CD4-positive, alpha-beta T cell treated with Interleukin-4 for 1 hour (primary cell): ENCODE results near the gene LAPTM5.
"Not testable (repeated sequence)": the region's sequence is repeated elsewhere in the genome, so short reads cannot be mapped to it uniquely, and the experiment has no call there.

Experiments
- DNase-seq, 2 donors: peaks; one replicate each; pipeline ENCODE4 v3.0.0-alpha.2; 2020 to 2022

Gene LAPTM5

DNA sequence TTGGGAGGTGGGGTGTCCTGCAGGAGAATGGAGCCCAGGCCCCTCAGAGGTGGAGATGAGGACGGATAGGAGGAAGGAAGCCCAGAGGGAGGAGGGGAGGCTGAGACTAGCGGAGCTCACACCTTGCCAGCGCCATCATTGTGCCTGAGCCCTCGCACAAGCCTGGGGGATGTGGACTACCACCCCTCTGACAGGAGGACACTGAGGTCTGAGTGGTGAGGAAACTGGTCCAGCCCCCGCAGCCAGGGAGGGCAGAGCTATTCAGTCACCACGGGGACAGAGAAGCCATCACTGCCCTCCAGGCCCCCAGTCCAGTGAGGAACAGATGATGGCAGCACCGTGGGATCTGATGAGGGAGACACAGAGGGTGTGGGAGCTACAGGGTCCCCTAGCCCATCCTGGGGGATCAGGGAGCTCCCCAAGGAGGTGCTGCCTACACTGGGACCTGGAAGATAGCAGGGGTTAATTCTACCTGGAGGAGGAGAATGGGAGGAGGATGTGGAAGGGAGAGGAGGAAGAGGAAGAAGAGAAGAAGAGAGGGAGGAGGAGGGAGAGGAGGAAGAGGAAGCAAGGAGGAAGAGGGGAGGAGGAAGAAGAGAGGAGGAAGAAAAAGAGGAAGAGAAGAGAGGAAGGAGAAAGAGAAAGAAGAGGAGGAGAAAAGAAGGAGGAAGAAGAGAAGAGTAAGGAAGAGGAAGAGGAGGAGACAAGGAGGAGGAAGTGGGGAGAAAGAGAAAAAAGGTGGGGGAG is 65.2 kb downstream of the LAPTM5 start:
- DNase-seq = no peak

DNA sequence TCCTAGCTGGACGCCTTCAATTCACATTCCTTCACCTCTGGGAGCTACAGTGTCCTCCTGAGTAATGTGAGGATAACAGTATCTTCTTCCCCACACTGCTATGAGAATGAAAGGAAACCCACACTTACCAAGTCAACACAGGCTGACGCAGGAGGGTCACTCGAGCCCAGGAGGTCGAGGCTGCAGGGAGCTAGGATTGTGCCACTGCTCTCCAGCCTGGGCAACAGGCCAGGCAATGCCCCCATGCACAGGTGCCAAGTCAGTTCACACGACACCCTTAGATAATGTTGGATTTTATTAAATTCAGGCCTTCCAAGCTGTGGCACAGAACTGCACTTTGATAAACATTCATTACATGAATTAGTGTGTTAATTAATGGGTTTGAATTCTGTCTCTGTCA is 66.1 kb downstream of the LAPTM5 start:
- no peak for DNase-seq

DNA sequence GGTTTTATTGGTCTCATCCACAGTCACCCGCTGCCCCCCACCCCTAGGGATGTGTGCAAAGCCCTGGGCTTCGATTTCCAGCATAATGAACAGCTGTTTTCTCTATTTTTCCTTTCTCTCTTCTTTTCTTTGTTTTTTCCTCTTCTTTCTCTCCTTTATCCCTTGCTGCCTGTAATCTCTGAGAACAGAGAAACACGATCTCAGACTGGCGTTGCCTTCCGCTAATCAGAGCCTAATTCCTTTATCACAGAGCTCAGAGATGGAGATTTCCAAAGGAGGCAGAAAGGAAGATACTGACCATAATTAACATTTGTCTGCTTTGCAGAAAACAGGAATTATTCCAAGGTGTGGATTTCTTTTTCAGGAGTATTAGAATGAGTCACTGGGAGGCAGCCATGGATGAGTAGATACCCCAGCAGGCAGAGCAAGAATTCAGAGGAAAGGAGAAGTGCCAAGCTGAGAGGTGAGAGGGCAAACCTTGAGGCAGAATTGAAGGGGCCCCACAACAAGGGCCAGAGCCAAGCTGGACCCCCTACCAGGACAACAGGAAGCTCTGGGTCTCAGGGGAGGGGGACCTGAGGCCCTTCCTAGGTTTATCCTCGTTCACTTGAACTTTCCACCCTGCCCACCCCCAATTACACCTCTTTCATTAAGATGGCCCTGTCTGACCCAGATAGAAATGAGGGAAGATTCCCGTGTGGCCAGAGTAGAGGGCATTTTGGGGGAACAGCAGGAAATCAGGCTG is 67.5 kb downstream of the LAPTM5 start:
- DNase-seq = no peak

DNA sequence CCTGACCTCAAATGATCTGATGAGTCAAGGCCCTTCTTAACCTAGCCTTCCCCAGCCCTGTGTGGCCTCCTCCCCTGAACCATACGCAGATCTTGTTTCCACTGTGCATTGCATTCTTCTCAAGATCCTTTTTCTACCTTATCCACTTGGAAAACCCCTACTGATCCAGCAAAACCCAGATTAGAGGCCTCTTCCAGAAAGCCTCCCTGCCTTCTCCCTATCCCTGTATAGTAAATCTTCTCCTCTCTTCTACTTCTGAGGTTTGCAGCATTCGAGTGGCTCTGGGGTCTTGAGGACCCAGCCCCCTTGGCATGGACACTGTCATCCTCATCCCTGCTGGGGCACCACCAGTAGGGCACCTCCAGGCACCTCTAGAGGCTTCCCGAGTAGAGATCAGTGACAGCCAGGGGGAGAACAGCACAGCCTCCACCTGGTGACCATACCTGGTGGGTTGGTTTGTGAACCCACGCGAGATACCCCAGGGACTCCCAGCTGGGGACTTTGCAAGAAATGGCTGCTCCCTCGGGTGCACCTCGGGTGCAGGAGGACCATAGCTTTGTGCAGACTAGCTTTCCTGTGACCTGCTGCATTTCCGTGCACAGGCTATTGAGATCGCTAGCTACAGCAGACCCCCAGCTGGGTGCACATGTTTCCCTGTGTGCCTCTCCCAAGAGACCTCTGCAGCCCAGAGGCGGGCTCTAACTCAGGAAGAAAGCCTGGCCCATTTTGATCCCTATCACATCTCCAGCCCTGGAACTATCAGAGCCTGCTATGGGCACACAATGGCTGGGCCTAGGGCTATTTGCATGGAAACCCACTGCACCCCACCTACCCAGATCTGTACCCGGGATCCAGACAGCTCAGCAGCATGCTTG is 68.4 kb downstream of the LAPTM5 start:
- DNase-seq = no peak

DNA sequence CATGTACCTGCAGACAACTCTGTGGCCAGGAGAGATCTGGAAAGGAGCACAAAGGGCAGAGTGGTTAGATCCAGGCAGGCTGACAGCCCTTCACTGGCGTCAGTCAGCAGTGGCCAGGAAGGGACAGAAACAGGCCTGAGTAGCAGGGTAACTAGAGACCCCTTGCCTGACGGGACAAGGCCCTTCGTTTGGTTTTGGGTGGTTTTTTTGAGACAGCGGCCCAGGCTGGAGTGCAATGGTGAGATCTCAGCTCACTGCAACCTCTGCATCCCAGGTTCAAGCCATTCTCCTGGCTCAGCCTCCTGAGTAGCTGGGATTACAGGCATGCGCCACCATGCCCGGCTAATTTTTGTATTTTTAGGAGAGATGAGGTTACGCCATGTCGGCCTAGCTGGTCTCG is 69.1 kb downstream of the LAPTM5 start:
- DNase-seq = not testable (repeated sequence)

DNA sequence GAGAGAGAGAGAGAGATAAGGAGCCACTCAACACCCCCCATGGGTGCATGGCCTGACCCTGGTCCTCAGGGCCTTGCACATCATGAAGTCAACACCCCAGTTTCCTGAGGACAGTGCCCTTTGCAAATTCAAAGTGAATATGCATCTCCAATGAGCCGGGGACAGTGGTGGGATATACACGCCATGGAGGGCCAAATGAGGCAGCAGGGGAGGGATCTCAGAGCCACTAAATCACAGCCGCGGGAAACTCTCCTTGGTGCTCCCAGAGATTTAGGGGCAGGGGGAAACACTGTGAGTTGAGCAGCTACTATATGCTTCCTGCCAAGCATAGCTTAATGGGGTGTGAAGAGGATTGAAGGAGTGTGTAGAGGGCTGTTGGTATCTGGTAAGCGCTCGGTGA is 69.7 kb downstream of the LAPTM5 start:
- no peak for DNase-seq

DNA sequence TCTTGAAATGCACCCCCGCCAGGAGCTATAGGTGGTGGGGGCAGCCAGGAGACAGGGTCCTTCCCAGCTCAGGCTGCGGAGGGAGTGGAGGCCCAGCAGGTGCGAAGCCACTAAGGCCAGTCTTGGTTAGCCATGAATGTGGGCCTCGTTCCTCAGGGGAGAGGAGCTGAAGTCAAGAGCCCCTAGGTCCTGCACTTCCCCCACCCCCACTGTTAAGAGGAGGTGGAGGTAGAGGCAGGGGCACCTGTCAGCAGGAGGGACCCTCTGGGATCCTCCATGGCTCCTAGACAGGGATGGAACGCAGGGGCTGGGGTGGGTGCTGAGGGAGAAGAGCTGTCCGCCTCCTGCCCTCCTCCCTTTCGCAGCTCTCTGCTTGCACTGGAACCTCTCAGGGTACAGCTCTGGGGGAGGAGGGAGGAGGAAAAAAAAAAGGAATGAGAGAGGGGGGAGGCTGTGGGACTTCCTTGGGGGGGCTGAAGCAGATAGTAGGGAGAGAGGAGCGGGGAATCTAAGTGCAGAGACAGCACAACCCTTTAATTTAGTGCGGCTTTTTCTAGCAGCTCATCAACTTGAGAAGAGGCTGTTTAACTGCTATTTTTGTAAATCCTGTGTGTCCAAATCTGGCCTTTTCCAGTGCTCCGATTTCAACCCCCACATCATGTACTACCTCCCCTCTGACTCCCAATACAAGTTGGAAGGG is 71.2 kb downstream of the LAPTM5 start:
- DNase-seq = no peak

DNA sequence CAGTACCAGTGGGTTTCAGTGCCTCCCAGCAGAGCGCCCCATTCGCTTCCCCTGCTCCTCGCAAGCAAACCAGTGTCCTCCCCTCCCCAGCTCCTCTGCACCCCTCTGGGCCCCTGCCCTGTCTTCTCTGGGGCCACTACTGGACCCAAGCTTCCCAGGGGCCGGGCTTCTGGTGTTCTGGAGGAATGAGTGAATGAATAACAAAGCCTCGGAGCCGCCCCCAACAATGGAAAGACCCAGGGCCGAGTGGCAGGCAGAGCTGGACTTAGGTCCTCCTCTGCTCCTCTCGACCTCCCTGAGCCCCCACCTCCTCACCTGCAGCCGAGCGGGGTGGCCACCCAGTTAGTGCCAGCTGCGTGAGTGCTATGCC is 71.8 kb downstream of the LAPTM5 start:
- no peak for DNase-seq

DNA sequence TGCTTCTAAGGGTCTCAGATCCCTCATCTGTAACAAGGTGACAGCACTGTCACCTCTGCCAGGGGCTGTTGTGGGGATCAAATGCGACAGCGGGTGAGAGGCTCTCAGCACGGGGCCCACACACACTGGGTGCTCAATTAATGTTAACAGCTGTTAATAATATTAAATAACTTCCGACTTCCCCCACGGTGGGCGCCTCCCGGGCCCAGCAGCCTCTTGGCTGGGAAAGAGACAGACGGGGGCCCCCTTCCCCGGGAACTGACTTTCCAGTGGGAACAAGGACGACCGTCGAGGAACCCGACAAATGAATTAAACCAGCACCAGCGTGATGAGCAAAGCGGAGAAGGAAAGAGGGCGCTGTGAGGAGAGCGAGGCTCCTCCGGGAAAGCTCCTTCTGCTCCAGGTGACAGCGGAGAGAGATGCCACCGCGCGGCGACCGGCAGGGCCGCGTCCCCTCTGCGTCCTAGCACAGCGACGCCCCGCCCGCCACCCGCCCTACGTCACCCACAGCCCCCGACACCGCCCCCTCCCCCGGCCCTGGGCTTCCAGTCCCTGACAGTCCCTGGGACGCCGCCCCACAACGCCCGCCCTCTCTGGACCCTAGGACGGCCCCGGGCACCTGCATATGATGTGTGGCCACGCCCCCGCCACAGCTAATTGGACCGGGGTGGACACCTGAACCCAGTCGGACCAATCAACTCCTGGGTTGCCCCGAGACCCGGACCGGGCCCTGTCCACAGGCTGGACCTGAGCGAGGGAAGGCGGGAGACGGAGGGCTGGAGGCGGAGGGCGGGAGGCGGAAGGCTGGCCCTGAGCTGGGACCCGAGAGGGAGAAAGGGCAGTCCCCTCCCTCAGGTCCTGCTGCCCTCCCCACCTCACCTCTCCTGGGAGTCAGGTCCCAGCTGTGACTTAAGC is 72.4 kb downstream of the LAPTM5 start:
- peak in 1 of 2 donors; percentile 8 for DNase-seq

DNA sequence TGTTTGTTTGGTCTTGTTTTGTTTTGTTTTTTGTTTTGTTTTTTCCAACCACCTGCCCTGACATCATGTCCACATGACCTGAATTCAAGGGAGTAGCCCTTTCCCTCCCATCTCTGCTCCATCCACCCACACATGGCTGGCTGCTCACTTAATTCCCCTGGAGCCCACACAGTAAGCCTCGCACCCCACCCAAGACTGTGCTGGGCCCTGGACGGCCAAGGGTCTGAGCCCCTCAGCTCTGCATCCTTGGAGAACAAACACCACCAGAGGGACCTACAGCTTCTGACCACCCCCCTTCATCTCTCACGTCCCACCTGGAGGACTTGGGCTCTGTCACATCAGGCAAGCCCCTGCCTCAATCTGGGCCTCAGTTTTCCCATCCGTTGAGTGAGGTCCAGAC is 73.3 kb downstream of the LAPTM5 start:
- DNase-seq = no peak

DNA sequence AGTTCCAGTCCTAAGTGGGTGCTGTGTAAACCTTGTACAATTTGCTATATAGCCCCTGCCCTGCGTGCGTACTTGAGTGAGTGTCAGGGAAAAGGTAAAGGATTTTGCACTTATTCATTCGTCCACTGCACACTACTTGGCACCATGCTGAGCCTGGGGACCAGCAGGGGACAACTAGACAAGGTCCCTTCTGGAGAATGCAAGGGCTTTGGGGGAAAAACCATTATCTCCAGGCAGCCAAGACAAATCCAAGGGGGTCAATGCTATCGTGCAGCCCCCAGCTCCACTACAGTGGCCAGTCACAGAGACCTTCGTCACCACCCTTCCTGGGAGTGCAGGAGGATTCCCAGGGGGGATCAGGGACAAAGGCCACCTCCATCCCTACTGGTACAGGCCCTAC is 73.9 kb downstream of the LAPTM5 start:
- no peak for DNase-seq
